Right lobe of liver (tissue), 6 donors: ENCODE results near the gene AAGAB. TPM values are rescaled to one million over a fixed set of nuclear protein-coding genes. Genes with fewer than 3 reads are reported as not detected.
A peak's percentile ranks its signal among the peaks of the same experiment; 100 is the strongest.

Experiments used
- ATAC-seq, 4 donors: fragments of 200-7000 bp; cut with Tn5 transposase; one replicate each; pipeline ENCODE4 v1.9.1; 2020; ENCODE audit warnings: mild to moderate bottlenecking in 4 of 4, moderate library complexity in 4 of 4
- DNase-seq, 3 donors: peaks; one replicate each; pipeline ENCODE4 v3.0.0-alpha.2; 2020
- H3K27ac ChIP-seq, 3 donors: fragments of 200-600 bp; one replicate each; pipeline ENCODE4 v1.8.0; 2022
- H3K27me3 ChIP-seq, 2 donors: fragments of 200-600 bp; one replicate each; pipeline ENCODE4 v1.8.0; 2022
- H3K36me3 ChIP-seq, 4 donors: fragments of 200-600 bp; sonication (generic) in 1 of 4; one replicate each; pipeline versions ENCODE4 v1.5.1 to v1.8.0; 2017 to 2022; ENCODE audit warnings: control low read depth in 1 of 4
- H3K4me1 ChIP-seq, 4 donors: fragments of 200-600 bp; sonication (generic) in 1 of 4; one replicate each; pipeline versions ENCODE4 v1.5.1 to v1.8.0; 2017 to 2022; ENCODE audit warnings: control low read depth in 1 of 4
- H3K4me3 ChIP-seq, 3 donors: fragments of 200-600 bp; one replicate each; pipeline ENCODE4 v1.8.0; 2022
- H3K9me3 ChIP-seq, 4 donors: fragments of 200-600 bp; sonication (generic) in 1 of 4; one replicate each; pipeline versions ENCODE4 v1.5.1 to v1.8.0; 2017 to 2022; ENCODE audit warnings: control low read depth in 1 of 4
- CTCF ChIP-seq, 4 donors: fragments of 200-600 bp in 3 of 4; fragments of 450-650 bp in 1 of 4; IDR thresholded peaks; one replicate each; pipeline versions ENCODE4 v1.5.1 to v1.8.0; 2016 to 2022; ENCODE audit warnings: antibody characterized with exemption in 4 of 4, mild to moderate bottlenecking in 2 of 4
- POLR2A ChIP-seq: fragments of 450-650 bp; IDR thresholded peaks from one replicate; pipeline ENCODE4 v1.6.1; 2017; ENCODE audit warnings: antibody characterized with exemption, mild to moderate bottlenecking
- WGBS: methylation state at CpG from one replicate; pipeline ENCODE4 v1.1.6; 2018; ENCODE audit warnings: low coverage, low lambda C conversion rate; ENCODE audit not compliant: insufficient coverage; ENCODE audit errors: missing lambda C conversion rate; 5-methylcytosine and 5-hydroxymethylcytosine counted together
- intact Hi-C, 2 donors: fragments of 100-400 bp; cut with DNase I; formaldehyde crosslinking; loops; one replicate each; pipeline versions ENCODE4 v1.11.2 to v1.14.1; 2022
- total RNA-seq, 6 experiments: library from RNA; depleted of rRNA in 2 of 6; stranded (reverse); fragments of >200 nt in 2 of 6; fragmentation: NEBNext Ultra II Directional in 3 of 6; extraction: Animal tissue kit (Norgen Biotek cat#: 25700) in 3 of 6; gene quantifications; one replicate each; pipeline versions ENCODE4 v1.1.0 to v1.2.4, GENCODE V29; 2016 to 2023
- donor health status: DM: no; HTN: yes; CAD: no.
- donor health status: DM: no; HTN: no; CAD: no.
- donor health status: DM: no; HTN: no; CAD: no.
- donor health status: DM: no; HTN: yes; CAD: no.
- donor health status: DM: no; HTN: yes; CAD: no.

Gene AAGAB
- total RNA-seq, 6 experiments from 2014 or later = 11.0 to 15.6 (median 13.6) TPM

- no peak overlapping the region for H3K4me3 ChIP-seq
- DNase-seq = peak in 2 of 3 donors; percentile 24 to 54
These were observed 14.0 kb downstream of the AAGAB start for GRCh38 chr15:67240235-67241131.

GRCh38 chr15:67232591-67232990 is 21.9 kb downstream of the AAGAB start:
- TF ChIP-seq POLR2A (no peak), CTCF (IDR thresholded peaks at IDR 0.05) (no peak)
- 54% methylated on average over 3 of the region's 3 CpGs for WGBS
- Histone ChIP-seq H3K4me1 (no peaks in the 10 kb centered on the region), H3K27ac (no peak overlapping the region), H3K9me3 (no peaks in the 10 kb centered on the region), H3K27me3 (no peaks in the 10 kb centered on the region), H3K36me3 (peaks cover 0 to 13% (median 1%) of the 10 kb centered on the region in 4 donors), H3K4me3 (no peak overlapping the region)
- ATAC-seq (no peak), DNase-seq (no peak)
- intact Hi-C loops = no loop called here

More at GRCh38 chr15:67240235-67241131, 14.0 kb downstream of the AAGAB start:
- TF ChIP-seq POLR2A (no peak), CTCF (IDR thresholded peaks at IDR 0.05) (peak; percentile 43 to 58 (median 52))
- Histone ChIP-seq H3K4me1 (no peaks in the 10 kb centered on the region), H3K27ac (no peak overlapping the region), H3K27me3 (no peaks in the 10 kb centered on the region), H3K9me3 (no peaks in the 10 kb centered on the region), H3K36me3 (no peaks in the 10 kb centered on the region)
- peak; percentile 85 to 90 (median 88) for ATAC-seq
- intact Hi-C loops = no loop called here
- WGBS = 31% methylated on average over 3 of the region's 3 CpGs

- TF ChIP-seq CTCF (IDR thresholded peaks at IDR 0.05) (no peak), POLR2A (no peak)
- DNase-seq (no peak), ATAC-seq (no peak)
- H3K27me3 ChIP-seq = no peaks in the 10 kb centered on the region
- H3K36me3 ChIP-seq = peaks cover 0 to 13% (median 1%) of the 10 kb centered on the region in 4 donors
- intact Hi-C loops = no loop called here
- H3K4me3 ChIP-seq = no peak overlapping the region
- 100% methylated on average over 1 of the region's 2 CpGs for WGBS
- no peak overlapping the region for H3K27ac ChIP-seq
- no peaks in the 10 kb centered on the region for H3K9me3 ChIP-seq
- no peaks in the 10 kb centered on the region for H3K4me1 ChIP-seq
These were observed 24.0 kb downstream of the AAGAB start for GRCh38 chr15:67230504-67230903.

- peaks cover 0 to 10% (median 1%) of the 10 kb centered on the region in 4 donors for H3K36me3 ChIP-seq
- H3K9me3 ChIP-seq = no peaks in the 10 kb centered on the region
- no peaks in the 10 kb centered on the region for H3K4me1 ChIP-seq
- H3K27ac ChIP-seq = no peak overlapping the region
- intact Hi-C loops = no loop called here
- no peak overlapping the region for H3K4me3 ChIP-seq
- DNase-seq (no peak), ATAC-seq (no peak)
- 53% methylated on average over 1 of the region's 1 CpG for WGBS
- no peaks in the 10 kb centered on the region for H3K27me3 ChIP-seq
- TF ChIP-seq CTCF (IDR thresholded peaks at IDR 0.05) (no peak), POLR2A (no peak)
These were observed 26.2 kb downstream of the AAGAB start for GRCh38 chr15:67228286-67228685.
